ENCODE measurements around the gene TOP2A.

The TOP2A gene

DNA sequence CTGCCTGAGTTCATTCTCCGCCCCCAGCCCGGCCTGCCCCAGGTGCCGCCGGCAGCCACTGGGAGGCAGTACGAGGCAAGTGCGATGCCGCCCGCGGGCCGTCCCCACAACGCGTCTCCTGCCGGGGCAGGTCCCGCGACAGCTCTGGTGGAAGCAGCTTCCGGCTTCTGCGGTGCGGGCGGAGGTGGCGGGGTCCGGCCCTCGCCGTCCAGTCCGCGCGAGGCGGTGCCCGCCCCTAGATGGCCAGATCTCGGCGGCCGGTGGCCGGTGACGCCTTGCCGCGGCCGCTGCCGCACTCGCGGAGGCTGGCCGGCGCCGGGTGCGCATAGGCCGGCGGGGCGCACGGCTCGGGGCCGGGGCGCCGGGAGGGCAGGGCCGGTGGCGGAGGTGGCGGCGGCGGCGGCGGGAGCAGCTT, 55.0 kb downstream of the TOP2A start:
- TF ChIP-seq, protein P1, sequence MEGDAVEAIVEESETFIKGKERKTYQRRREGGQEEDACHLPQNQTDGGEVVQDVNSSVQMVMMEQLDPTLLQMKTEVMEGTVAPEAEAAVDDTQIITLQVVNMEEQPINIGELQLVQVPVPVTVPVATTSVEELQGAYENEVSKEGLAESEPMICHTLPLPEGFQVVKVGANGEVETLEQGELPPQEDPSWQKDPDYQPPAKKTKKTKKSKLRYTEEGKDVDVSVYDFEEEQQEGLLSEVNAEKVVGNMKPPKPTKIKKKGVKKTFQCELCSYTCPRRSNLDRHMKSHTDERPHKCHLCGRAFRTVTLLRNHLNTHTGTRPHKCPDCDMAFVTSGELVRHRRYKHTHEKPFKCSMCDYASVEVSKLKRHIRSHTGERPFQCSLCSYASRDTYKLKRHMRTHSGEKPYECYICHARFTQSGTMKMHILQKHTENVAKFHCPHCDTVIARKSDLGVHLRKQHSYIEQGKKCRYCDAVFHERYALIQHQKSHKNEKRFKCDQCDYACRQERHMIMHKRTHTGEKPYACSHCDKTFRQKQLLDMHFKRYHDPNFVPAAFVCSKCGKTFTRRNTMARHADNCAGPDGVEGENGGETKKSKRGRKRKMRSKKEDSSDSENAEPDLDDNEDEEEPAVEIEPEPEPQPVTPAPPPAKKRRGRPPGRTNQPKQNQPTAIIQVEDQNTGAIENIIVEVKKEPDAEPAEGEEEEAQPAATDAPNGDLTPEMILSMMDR (IDR thresholded peaks at IDR 0.05; ENCODE audit: insufficient read depth, low read length, poor library complexity, severe bottlenecking): peak; percentile 91
- peak; percentile 87 for DNase-seq (ENCODE audit: extremely low read depth, insufficient read length)
- H3K4me3 ChIP-seq (replicated peaks; ENCODE audit: low read depth, low read length): peak overlapping the region; percentile 63
- no peaks in the 10 kb centered on the region for H3K36me3 ChIP-seq (ENCODE audit: control insufficient read depth, insufficient read depth, low read length)
- H3K27me3 ChIP-seq (replicated peaks; ENCODE audit: control insufficient read depth, insufficient read depth, low read length): no peaks in the 10 kb centered on the region; the same call in 1 of the 2 replicates

DNA sequence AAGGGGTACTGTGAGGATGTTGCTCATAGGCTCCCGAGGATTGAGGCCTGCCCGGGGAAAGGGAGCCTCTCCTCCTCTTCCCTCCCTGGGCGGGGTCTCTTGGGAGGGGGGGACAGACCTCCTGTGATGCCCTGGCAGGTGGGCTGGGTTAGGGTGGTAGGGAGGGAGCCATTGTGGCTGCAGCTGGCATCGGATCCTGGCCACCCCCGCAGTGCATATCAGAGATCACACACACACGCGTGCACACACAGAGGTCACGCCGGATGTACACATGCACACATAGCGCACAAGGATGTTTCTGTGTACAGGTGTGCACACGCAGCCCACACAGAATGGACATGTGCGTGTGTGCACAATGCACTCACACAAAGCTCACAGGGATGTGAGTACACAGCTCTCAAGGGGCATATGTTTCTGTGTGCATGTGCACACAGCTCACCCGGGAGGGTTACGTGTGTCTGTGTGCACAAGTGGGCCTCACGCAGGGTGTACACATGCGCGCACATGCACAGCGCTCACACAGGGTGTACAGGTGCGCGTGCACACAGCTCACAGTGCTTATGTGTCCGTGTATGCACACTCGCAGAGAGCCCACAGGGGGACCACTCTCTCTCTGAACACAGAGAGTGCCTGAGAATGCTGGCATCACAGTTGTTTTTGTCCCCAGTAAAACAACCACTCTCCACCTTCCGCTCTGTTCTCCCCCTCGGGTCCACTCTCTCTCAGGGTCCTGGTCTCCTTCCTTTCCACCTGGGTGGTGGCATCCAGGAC, 55.6 kb downstream of the TOP2A start:
- TF ChIP-seq, protein P1 (IDR thresholded peaks at IDR 0.05; ENCODE audit: insufficient read depth, low read length, poor library complexity, severe bottlenecking): no peak
- no peaks in the 10 kb centered on the region for H3K36me3 ChIP-seq (ENCODE audit: control insufficient read depth, insufficient read depth, low read length)
- H3K4me3 ChIP-seq (replicated peaks; ENCODE audit: low read depth, low read length): peak overlapping the region; percentile 63
- no peak for DNase-seq (ENCODE audit: extremely low read depth, insufficient read length)
- no peaks in the 10 kb centered on the region; the same call in 1 of the 2 replicates for H3K27me3 ChIP-seq (replicated peaks; ENCODE audit: control insufficient read depth, insufficient read depth, low read length)

DNA sequence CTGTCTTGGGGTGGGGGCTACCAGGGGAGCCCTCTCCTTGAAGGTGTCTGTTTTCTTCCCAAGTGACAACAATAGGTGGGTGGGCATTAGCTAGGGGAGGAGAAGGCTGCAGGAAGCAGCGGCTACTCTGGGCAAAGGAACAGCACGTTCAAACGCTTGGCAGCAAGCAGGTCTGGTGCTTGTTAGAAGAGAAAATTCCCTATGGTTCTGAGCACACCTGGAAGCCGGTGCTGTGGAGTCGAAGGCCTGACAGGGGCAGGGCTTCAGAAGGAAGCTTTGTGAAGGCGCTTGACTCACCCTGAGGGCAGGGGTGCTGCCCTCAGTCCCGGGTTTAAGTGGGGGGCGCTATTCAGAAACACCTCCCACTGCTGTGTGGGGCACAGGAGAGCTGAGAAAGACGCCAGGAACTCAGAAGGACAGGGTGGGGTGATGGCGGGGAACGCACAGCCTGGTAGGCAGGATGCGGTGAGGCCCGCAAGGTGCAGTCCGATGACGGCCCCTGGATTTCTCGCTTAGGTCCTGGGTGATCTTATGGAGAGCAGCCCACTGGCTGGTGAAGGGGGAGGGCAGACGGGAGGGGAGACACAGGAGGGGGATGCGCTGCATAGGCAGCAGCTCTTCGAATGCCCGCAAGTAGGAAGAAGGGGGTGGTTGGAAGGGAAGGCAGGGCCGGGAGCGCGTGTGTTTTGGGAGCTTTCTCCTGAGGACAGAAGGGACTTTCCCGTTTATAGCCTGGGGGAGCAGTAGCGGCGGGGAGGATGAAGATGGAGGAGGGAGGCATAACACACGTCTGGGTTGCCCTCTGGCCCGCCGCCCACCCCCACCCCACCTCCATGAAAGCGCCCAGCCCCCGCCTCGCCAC, 56.4 kb downstream of the TOP2A start:
- Histone ChIP-seq H3K4me3 (replicated peaks; ENCODE audit: low read depth, low read length) (no peak overlapping the region), H3K36me3 (ENCODE audit: control insufficient read depth, insufficient read depth, low read length) (no peaks in the 10 kb centered on the region), H3K27me3 (replicated peaks; ENCODE audit: control insufficient read depth, insufficient read depth, low read length) (no peaks in the 10 kb centered on the region; the same call in 1 of the 2 replicates)
- DNase-seq (ENCODE audit: extremely low read depth, insufficient read length): no peak
- TF ChIP-seq, protein P1 (IDR thresholded peaks at IDR 0.05; ENCODE audit: insufficient read depth, low read length, poor library complexity, severe bottlenecking): no peak

DNA sequence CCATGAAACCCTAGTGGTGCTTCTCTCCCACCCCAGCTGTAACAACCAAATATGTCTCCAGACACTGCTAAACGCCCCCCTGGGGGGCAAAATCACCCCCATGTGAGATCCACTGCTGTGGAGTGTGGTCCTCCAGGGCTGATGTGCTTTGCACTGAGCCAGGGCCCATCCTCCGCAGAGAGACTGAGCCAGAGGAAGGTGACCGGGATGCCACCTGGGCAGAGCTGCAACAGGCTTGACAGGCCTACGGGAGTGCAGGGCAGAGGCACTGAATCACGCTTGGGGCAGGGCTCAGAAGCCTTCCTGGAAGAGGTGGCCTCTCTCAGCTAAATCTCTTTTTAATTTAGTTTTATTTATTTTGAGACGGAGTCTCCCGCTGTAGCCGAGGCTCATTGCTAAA, 57.6 kb downstream of the TOP2A start:
- Histone ChIP-seq H3K4me3 (replicated peaks; ENCODE audit: low read depth, low read length) (no peak overlapping the region), H3K27me3 (replicated peaks; ENCODE audit: control insufficient read depth, insufficient read depth, low read length) (no peaks in the 10 kb centered on the region; the same call in 1 of the 2 replicates), H3K36me3 (ENCODE audit: control insufficient read depth, insufficient read depth, low read length) (peaks cover 10% of the 10 kb centered on the region)
- TF ChIP-seq, protein P1 (IDR thresholded peaks at IDR 0.05; ENCODE audit: insufficient read depth, low read length, poor library complexity, severe bottlenecking): no peak
- no peak for DNase-seq (ENCODE audit: extremely low read depth, insufficient read length)

DNA sequence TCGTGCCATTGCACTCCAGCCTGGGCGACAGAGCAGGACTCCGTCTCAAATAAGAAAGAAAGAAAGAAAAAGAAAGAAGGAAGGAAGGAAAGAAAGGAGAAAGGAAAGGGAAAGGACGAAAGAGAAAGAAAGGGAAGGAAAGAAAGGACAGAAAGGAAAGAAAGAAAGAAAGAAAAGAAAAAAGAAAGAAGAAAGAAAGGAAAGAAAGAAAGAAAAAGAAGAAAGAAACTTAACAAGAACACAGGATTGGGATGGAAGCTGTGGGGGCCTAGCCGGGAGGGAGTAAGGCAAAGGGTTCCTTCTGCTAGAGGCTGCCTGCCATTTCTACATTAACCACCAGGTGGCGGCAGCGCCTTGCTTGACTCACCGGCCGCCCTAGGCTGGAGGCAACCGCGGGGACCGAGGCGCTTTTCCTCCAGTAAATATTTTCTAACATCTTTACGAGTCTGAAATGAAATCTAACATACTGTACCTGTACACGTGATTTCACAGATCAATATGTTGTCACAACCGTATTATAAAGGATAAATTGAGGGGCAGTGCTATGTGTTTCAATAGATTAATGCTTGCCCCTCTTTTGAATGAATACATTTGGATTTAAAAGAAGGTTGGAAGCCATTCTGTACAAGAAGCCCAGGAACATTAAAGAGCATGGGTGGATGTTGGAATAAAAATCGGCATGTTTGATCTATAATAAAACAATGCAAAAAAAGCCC, 59.2 kb downstream of the TOP2A start:
- DNase-seq (ENCODE audit: extremely low read depth, insufficient read length): no peak

More for the DNA sequence above, 59.2 kb downstream of the TOP2A start:
- H3K36me3 ChIP-seq (ENCODE audit: control insufficient read depth, insufficient read depth, low read length): peaks cover 15% of the 10 kb centered on the region
- no peaks in the 10 kb centered on the region; the same call in 1 of the 2 replicates for H3K27me3 ChIP-seq (replicated peaks; ENCODE audit: control insufficient read depth, insufficient read depth, low read length)
- H3K4me3 ChIP-seq (replicated peaks; ENCODE audit: low read depth, low read length): no peak overlapping the region
- TF ChIP-seq, protein P1 (IDR thresholded peaks at IDR 0.05; ENCODE audit: insufficient read depth, low read length, poor library complexity, severe bottlenecking): peak; percentile 94

Measured in GM06990 (cell line).